Astrocyte of the cerebellum (primary cell): ENCODE measurements around the gene AFTPH.

ENCODE experiments used
- DNase-seq: peaks from one replicate; pipeline ENCODE4 v3.0.0-alpha.2; 2011; ENCODE audit warnings: low read depth
- H3K4me3 ChIP-seq: 2 replicates; pipeline ENCODE4 v1.5.1; 2011; ENCODE audit warnings: mild to moderate bottlenecking, low read depth, low read length, moderate library complexity
- in situ Hi-C: cut with HindIII; loops from 2 replicates; pipeline ENCODE4 v1.10.0; 2017; ENCODE audit warnings: low sequenced_read_pairs
- TF ChIP-seq, protein P1 (sequence below): IDR thresholded peaks from 2 replicates; pipeline ENCODE4 v1.5.1; 2012; ENCODE audit warnings: low read length, low read depth, moderate library complexity, mild to moderate bottlenecking; ENCODE audit errors: missing control alignments

AFTPH gene

DNA sequence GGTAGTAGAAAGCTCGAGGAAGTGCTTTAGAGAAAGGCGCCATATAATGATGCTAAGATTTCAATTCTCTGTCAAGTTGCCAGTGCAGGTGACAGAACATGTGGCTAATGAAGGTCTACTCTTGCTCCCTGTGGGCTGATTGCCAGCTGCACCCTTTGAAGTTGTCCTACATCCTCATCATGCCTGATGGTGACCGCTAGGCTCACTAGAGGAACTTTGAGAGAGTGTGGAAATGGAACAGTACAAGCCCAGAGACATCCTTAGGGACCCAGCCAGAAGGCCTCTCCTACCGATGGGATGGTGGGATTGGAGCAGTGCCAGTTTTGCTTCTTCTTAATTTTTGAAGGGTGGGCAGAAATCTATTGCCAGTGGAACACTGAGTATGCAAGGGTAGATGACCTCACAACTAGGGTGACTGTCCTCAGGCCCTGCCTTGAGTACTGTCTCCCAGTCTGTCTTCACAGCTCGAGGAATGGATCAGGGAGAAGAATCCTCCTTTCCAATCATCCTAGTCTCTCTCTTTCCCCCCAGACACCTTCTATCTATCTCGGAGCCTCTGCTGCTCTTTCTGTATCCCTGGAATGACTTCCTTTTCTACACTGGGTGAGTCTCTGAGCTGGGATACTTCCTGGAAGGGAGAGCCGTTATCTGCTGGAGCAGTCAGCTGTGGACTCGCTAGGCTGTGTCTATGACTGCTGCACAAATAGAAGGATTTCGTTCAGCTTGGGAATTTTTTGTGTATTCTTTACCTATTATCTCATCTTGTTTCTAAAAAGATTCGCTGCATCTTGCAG, 36.7 kb upstream of the AFTPH start:
- TF ChIP-seq, protein P1, sequence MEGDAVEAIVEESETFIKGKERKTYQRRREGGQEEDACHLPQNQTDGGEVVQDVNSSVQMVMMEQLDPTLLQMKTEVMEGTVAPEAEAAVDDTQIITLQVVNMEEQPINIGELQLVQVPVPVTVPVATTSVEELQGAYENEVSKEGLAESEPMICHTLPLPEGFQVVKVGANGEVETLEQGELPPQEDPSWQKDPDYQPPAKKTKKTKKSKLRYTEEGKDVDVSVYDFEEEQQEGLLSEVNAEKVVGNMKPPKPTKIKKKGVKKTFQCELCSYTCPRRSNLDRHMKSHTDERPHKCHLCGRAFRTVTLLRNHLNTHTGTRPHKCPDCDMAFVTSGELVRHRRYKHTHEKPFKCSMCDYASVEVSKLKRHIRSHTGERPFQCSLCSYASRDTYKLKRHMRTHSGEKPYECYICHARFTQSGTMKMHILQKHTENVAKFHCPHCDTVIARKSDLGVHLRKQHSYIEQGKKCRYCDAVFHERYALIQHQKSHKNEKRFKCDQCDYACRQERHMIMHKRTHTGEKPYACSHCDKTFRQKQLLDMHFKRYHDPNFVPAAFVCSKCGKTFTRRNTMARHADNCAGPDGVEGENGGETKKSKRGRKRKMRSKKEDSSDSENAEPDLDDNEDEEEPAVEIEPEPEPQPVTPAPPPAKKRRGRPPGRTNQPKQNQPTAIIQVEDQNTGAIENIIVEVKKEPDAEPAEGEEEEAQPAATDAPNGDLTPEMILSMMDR: no peak
- in situ Hi-C loops: no loop called here
- no peak for DNase-seq
- no peak overlapping the region for H3K4me3 ChIP-seq

DNA sequence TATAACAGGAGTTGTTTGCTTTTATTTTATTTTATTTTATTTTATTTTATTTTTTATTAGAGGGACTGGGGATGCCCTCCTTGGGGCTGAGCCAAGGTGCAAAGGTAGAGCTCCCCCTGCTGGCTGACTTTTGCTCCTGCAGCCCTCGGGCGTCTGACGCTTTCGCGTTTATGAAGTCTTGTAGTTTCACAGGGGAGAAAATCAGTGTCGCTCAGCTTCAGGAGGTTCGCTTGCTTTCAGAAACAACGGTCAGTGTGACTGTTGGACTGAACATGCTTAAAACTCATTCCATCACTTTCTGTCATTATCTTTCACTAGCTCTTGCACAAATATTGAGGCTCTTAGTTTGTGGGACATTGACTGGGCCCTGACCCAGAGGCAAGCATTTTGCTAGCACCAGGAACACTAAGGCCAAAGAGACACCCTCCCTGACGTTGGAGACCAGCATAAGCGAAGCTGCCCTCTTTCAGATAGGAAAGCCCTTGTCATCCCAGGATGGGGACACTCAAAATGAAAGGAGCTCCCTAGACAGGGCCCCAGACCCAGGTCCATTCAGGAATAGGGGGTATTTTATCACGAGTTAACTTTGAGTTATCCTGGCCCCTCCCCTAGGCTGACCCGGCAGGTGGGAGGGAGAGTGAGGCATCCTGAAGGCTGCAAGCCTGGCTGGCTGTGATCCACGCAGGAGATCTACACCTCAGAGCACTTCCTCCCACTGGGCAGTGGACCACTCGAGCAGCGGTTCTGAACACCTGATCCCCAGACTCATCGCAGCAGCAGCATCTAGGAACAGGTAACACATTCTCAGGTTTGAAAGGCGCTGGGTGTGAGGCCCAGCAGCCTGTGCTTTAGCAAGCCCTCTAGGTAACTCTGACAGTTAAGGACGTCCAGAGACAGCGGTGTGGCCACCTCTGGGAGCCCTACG, 35.8 kb upstream of the AFTPH start:
- no peak overlapping the region for H3K4me3 ChIP-seq
- TF ChIP-seq, protein P1: peak; percentile 95
- peak; percentile 13 for DNase-seq
- in situ Hi-C loops: no loop called here

- TF ChIP-seq, protein P1: no peak
- DNase-seq: no peak
- in situ Hi-C loops: no loop called here
- H3K4me3 ChIP-seq: no peak overlapping the region
Observed at GRCh38 chr2:64489081-64489751, 34.9 kb upstream of the AFTPH start.

DNA sequence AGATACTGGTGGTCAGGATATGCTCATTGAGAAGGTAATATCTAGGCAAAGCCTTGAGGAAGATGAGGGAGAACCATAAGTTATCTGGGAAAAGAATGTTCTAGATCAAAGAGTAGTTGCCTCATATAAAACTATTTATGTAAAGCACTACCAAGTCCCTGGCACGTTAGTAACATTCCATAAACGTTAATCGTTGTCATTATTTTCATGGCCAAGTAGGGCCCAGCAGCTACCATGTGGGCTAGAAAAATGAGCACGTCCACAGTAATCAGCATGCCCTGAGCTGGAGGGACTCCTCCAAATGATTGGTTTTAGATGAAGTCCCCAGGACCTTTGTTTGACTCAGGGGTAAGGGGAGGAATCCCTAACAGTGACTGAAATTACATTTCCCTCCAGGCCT, 32.7 kb upstream of the AFTPH start:
- no peak overlapping the region for H3K4me3 ChIP-seq
- TF ChIP-seq, protein P1: no peak
- in situ Hi-C loops: no loop called here
- DNase-seq: no peak

DNA sequence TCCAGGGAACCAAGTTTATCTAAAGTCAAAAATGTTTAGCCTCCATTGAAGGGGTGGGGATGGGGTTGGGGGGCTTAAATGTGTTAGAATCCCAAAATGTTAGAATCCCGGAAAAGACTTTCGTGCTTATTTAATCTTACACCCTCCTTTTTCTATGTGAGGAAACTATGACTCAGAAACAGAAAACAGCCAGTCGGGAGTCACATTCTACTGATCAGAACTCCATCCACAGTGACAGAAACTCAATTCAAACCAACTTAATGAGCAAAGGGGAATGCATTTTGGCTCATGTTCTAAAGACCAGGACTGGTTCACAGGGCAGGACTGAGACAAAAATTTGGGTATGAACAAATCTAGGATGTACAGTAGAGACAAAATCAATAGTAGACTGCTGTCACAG, 31.9 kb upstream of the AFTPH start:
- TF ChIP-seq, protein P1: no peak
- no peak overlapping the region for H3K4me3 ChIP-seq
- in situ Hi-C loops: no loop called here
- DNase-seq: no peak

GRCh38 chr2:64492821-64493220, 31.3 kb upstream of the AFTPH start:
- DNase-seq: no peak
- TF ChIP-seq, protein P1: no peak
- in situ Hi-C loops: no loop called here
- no peak overlapping the region for H3K4me3 ChIP-seq
